ENCODE measurements around the gene PAPSS1.

GRCh38 chr4:107737450-107737849 is 17.4 kb upstream of the PAPSS1 start:
- no peak for TF ChIP-seq POLR2A (IDR thresholded peaks at IDR 0.05)
- TF ChIP-seq CTCF (IDR thresholded peaks at IDR 0.05): no peak
